A673 (cell line): Measurements from ENCODE around the gene SDHA. TPM values are rescaled to one million over a fixed set of nuclear protein-coding genes. Genes with fewer than 3 reads are reported as not detected.
"Not testable (repeated sequence)": the region's sequence is repeated elsewhere in the genome, so short reads cannot be mapped to it uniquely, and the experiment has no call there.

Experiments used
- BruUV-seq: library from RNA; stranded (reverse); fragments of 400-500 nt; replicated peaks from 2 replicates; lab custom pipeline; 2021; lab: Mats Ljungman, UMichigan
- CTCF ChIA-PET: fragments of 300-600 bp; sonication (Branson Sonifier 250); formaldehyde crosslinking; loops from one replicate; lab custom pipeline; 2022; ENCODE audit warnings: antibody characterized with exemption; lab: Charles Lee
- POLR2A ChIA-PET: fragments of 300-600 bp; sonication (Branson Sonifier 250); formaldehyde crosslinking; loops from one replicate; lab custom pipeline; 2022; ENCODE audit warnings: antibody characterized with exemption; ENCODE audit not compliant: low non-redundant PET; lab: Charles Lee
- DNase-seq: peaks from one replicate; pipeline ENCODE4 v3.0.0-alpha.2; 2015; ENCODE audit warnings: low spot score
- H3K27ac ChIP-seq: fragments of 200-600 bp; sonication (generic); 2 replicates; pipeline ENCODE4 v1.5.1; 2016; ENCODE audit warnings: mixed run types, low read depth, mild to moderate bottlenecking, mixed read lengths, antibody characterized with exemption, low read length; ENCODE audit not compliant: poor library complexity, severe bottlenecking
- H3K27me3 ChIP-seq: fragments of 200-600 bp; sonication (generic); replicated peaks from 2 replicates; pipeline ENCODE4 v1.6.1; 2017; ENCODE audit warnings: mixed run types, low read depth, mild to moderate bottlenecking, mixed read lengths, antibody characterized with exemption, low read length; ENCODE audit not compliant: insufficient read depth, poor library complexity
- H3K36me3 ChIP-seq: fragments of 200-600 bp; sonication (generic); 2 replicates; pipeline ENCODE4 v1.6.1; 2016; ENCODE audit warnings: mixed run types, mild to moderate bottlenecking, mixed read lengths, antibody characterized with exemption, low read length; ENCODE audit not compliant: insufficient read depth, poor library complexity, severe bottlenecking
- H3K4me1 ChIP-seq: fragments of 200-600 bp; sonication (generic); 2 replicates; pipeline ENCODE4 v1.6.1; 2017; ENCODE audit warnings: mixed run types, mild to moderate bottlenecking, mixed read lengths, antibody characterized with exemption, low read length; ENCODE audit not compliant: insufficient read depth, poor library complexity, severe bottlenecking
- H3K4me3 ChIP-seq: fragments of 200-600 bp; sonication (generic); 2 replicates; pipeline ENCODE4 v1.5.1; 2016; ENCODE audit warnings: low read depth, mixed run types, mild to moderate bottlenecking, mixed read lengths, low read length; ENCODE audit not compliant: poor library complexity, severe bottlenecking
- H3K9me3 ChIP-seq: fragments of 200-600 bp; sonication (generic); 2 replicates; pipeline ENCODE4 v1.6.1; 2016; ENCODE audit warnings: mixed run types, low read depth, mild to moderate bottlenecking, mixed read lengths, antibody characterized with exemption, low read length; ENCODE audit not compliant: poor library complexity, severe bottlenecking
- EZH2 ChIP-seq: fragments of 200-600 bp; sonication (generic); IDR thresholded peaks from 2 replicates; pipeline ENCODE4 v1.6.1; 2017; ENCODE audit warnings: borderline replicate concordance, low read depth, mild to moderate bottlenecking, mixed read lengths, antibody characterized with exemption, low read length; ENCODE audit not compliant: poor library complexity, severe bottlenecking
- intact Hi-C: fragments of 100-400 bp; cut with micrococcal nuclease; formaldehyde crosslinking; loops from one replicate; pipeline ENCODE4 v1.10.0; 2022; ENCODE audit not compliant: unreplicated experiment
- total RNA-seq: library from RNA; stranded (reverse); gene quantifications from 2 replicates; pipeline ENCODE4 v1.2.3, GENCODE V29; 2021
- TF ChIP-seq, protein P1 (sequence below): fragments of 300-800, 200-600 bp; sonication (generic); conservative IDR thresholded peaks from 2 replicates; pipeline ENCODE4 v1.5.1; 2017; ENCODE audit warnings: low read depth, mild to moderate bottlenecking, antibody characterized with exemption, low read length, moderate library complexity, mixed read lengths

The SDHA gene
- total RNA-seq, 1 experiment from 2014 or later: 132 TPM

DNA sequence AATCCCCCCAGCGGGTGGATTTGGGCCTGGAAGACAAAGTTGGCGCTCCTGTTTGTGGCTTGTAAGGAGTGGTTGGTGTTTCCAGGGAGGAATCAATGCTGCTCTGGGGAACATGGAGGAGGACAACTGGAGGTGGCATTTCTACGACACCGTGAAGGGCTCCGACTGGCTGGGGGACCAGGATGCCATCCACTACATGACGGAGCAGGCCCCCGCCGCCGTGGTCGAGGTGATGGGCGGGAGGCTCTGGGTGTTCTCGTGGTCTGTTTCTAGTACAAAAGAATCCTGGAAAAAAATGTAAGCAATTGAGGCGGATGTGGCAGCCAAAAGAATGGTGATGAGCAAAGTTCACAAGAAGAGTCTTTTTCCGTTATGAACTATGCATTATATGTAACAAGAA is 7.2 kb downstream of the SDHA start:
- H3K36me3 ChIP-seq: peaks cover 58% of the 10 kb centered on the region
- no peak overlapping the region for H3K27ac ChIP-seq
- BruUV-seq: no TSS peak
- DNase-seq: no peak
- H3K9me3 ChIP-seq: no peaks in the 10 kb centered on the region
- ChIA-PET CTCF (no interaction called here), POLR2A (no interaction called here)
- intact Hi-C loops: no loop called here
- H3K4me1 ChIP-seq: peaks cover 3% of the 10 kb centered on the region
- H3K4me3 ChIP-seq: no peak overlapping the region
- H3K27me3 ChIP-seq: no peaks in the 10 kb centered on the region
- no peak for TF ChIP-seq EZH2
- TF ChIP-seq, protein P1, sequence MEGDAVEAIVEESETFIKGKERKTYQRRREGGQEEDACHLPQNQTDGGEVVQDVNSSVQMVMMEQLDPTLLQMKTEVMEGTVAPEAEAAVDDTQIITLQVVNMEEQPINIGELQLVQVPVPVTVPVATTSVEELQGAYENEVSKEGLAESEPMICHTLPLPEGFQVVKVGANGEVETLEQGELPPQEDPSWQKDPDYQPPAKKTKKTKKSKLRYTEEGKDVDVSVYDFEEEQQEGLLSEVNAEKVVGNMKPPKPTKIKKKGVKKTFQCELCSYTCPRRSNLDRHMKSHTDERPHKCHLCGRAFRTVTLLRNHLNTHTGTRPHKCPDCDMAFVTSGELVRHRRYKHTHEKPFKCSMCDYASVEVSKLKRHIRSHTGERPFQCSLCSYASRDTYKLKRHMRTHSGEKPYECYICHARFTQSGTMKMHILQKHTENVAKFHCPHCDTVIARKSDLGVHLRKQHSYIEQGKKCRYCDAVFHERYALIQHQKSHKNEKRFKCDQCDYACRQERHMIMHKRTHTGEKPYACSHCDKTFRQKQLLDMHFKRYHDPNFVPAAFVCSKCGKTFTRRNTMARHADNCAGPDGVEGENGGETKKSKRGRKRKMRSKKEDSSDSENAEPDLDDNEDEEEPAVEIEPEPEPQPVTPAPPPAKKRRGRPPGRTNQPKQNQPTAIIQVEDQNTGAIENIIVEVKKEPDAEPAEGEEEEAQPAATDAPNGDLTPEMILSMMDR: no peak

DNA sequence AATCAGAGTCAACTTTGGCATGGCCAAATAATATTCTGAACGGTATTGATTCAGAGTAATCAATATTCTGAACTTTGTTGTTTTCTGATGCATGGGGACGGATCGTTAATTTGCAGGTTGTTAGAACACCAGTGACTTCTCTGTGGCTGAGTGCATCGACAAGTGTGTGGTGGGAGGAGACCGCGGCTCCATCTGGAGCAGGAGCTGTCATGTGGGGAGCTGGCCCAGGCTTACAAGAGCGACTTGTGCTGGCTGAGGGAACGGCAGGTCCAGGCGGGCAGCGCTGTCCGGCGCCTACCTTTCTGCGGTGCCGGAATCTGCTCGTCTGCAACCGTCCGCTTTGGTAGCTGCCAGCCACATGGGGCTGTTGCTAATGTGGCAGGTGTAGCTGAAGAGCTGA is 9.3 kb downstream of the SDHA start:
- CTCF ChIA-PET, POLR2A ChIA-PET, H3K4me1 ChIP-seq, H3K9me3 ChIP-seq, H3K27ac ChIP-seq, BruUV-seq, H3K27me3 ChIP-seq, DNase-seq, H3K4me3 ChIP-seq, intact Hi-C loops: not testable (repeated sequence)
- peaks cover 73% of the 10 kb centered on the region for H3K36me3 ChIP-seq

DNA sequence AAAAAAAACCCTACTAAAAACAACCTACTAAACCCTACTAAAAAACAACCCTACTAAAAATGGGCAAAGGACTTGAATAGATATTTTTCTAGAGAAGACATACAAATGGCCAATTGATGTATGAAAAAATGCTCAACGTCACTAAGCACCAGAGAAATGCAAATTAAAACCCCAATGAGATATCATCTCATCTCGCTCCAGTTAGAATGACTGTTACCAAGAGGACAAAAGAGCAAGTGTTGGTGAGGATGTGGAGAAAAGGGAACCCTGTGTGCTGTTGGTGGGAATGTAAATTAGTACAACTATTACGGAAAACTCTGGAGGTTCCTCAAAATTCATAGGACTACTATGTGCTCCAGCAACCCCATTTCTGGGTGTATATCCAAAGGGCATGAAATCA is 10.8 kb downstream of the SDHA start:
- no peaks in the 10 kb centered on the region for H3K4me1 ChIP-seq
- no peaks in the 10 kb centered on the region for H3K9me3 ChIP-seq
- H3K27ac ChIP-seq: no peak overlapping the region
- DNase-seq: no peak
- CTCF ChIA-PET: no interaction called here
- POLR2A ChIA-PET: no interaction called here
- TF ChIP-seq EZH2: no peak
- TF ChIP-seq, protein P1: no peak
- H3K4me3 ChIP-seq: no peak overlapping the region
- no TSS peak for BruUV-seq
- peaks cover 77% of the 10 kb centered on the region for H3K36me3 ChIP-seq
- intact Hi-C loops: no loop called here
- no peaks in the 10 kb centered on the region for H3K27me3 ChIP-seq

DNA sequence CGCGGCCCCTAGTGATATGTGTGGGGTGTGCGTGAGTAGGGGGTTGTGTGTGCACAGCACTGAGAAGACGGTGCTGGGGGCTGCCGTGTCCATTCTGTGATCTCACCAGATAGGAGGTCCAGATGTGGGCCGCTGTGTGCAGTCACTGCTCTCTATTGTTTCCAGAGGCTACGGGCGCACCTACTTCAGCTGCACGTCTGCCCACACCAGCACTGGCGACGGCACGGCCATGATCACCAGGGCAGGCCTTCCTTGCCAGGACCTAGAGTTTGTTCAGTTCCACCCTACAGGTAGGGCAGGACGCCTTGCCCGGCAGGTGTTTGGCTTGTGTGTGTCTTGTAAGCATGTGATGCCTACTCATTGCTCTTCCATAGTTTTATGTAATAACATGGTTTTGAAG is 12.6 kb downstream of the SDHA start:
- ChIA-PET POLR2A (no interaction called here), CTCF (no interaction called here)
- DNase-seq: no peak
- intact Hi-C loops: no loop called here
- H3K27ac ChIP-seq: no peak overlapping the region
- no peak overlapping the region for H3K4me3 ChIP-seq
- peaks cover 70% of the 10 kb centered on the region for H3K36me3 ChIP-seq
- TF ChIP-seq, protein P1: no peak
- no peak for TF ChIP-seq EZH2
- no peaks in the 10 kb centered on the region for H3K9me3 ChIP-seq
- no TSS peak for BruUV-seq
- no peaks in the 10 kb centered on the region for H3K4me1 ChIP-seq
- no peaks in the 10 kb centered on the region for H3K27me3 ChIP-seq
